Vein endothelial cell (primary cell): ENCODE data around the gene THSD4. TPM values are rescaled to one million over a fixed set of nuclear protein-coding genes. Genes with fewer than 3 reads are reported as not detected.

Source experiments
- total RNA-seq: library from RNA; depleted of rRNA; stranded (reverse); fragments of >200 nt; gene quantifications from 2 replicates; pipeline ENCODE4 v1.2.3, GENCODE V29; 2012

Gene THSD4
- total RNA-seq: 34.6 and 44.1 TPM in 2 replicates

GRCh38 chr15:71114887-71115566, at the start of gene THSD4:
Gene THSD4, plus strand, starts transcription at chr15:71115471.

GRCh38 chr15:71810256-71811035, 695.2 kb downstream of the THSD4 start, which contains the start of gene NR2E3:
Gene NR2E3, plus strand, starts transcription at chr15:71810554. Its CDS starts 190 bp downstream, at chr15:71810744.

Other genes starting within 250 kb of the THSD4 start
- gene THAP10, start 223.0 kb upstream of the THSD4 start, total RNA-seq: 1.6 and 2.8 TPM in 2 replicates
- gene LRRC49, start 222.6 kb upstream of the THSD4 start, total RNA-seq: 4.9 and 6.8 TPM in 2 replicates